Measurements from ENCODE around the gene SURF1.

SURF1 gene

DNA sequence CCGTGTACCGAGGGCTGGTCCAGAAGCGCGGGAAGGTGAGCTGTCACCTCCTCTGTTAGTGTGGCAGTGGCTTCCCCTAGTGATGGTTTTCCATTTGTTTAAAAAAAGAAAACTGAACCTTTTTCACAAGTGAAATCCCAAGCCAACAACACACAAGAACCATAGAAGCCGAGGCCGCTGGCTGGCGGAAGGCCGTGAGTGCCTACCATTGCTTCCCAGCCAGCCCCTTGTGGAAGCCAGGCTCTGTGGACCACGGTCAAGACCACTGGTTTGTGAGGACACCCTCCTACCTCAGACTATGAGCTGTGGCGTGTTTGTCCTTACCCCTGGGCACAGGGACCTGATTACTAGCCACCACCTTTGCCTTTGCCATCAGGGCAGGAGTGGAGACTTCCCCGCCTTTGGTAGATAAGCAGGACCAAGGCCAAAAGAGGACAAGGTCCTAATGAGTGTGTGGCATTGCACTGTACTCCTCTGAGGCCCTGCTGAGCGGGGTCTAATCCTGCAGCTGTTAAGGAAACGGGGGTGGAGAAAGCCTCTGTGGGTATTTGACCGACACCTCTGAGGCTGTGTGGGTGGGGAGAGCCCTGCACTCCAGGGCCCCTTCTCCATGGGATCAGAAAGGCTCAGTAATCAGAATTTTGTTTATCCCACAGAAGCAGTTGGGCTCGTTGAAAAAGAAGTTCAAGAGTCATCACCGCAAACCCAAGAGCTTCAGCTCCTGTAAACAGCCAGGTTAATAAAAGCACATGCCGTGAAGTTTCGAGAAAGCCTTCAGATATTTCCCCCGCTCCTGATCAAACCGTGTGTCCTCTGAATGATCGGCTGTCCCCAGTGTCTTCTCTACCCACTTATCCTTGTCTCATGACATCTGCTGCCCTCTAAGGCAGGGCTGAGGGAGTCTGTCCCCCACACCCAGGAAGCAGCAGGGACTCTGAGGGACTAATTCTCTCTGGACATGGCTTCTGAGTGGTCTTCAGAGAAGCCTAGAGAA lies 4.4 kb upstream of the SURF1 start:
- no peak for DNase-seq

DNA sequence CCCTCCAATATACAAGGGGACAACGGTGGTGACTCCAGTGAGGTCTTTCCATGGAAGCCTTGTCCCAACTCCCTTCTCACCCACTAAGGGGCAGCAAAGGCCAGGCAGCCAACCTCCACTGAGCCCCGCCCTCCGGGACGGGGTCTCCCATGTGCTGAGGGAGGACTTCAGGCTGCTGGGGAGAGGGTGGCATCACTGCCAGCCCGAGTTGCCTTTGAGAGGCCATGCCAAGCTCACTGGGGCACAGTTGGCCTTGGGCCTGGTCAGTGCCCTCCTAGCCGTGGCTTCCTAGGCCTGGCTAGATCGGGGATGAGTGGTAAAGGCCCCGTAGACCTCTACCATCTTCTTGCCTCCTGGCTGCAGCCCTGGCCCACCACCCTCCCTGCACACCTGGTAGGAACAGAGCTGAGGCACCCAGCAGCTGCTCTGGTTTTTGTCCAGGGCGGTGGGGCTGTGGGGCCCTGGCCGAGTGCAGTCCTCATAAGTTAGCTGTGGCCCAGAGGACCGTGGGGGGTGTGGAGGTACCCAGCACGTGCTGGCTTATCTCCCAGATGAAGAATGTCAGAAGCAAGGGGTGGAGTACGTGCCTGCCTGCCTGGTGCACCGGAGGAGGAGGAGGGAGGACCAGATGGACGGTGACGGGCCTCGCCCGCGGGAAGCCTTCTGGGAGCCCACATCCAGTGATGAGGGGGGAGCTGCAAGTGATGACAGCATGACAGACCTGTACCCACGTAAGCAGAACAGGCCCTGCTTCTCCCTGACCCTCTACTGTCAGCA lies 3.3 kb upstream of the SURF1 start:
- no peak for DNase-seq

DNA sequence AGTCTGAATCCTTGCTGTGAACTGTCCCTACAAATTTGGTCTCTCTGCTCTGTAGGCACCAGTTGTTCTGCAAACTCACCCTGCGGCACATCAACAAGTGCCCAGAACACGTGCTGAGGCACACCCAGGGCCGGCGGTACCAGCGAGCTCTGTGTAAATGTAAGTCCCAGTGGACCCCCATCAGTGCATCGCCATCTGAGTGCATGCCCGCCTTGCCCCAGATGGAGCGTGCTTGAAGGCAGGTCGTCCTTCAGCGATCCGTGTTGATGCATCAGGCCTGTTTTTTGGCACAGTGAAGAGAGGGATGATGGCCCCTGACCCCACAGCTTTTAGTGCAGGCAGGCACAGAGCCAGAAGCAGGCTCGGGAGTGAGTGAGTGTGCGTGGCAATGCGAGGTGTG lies 1.4 kb upstream of the SURF1 start:
- no peak for DNase-seq

DNA sequence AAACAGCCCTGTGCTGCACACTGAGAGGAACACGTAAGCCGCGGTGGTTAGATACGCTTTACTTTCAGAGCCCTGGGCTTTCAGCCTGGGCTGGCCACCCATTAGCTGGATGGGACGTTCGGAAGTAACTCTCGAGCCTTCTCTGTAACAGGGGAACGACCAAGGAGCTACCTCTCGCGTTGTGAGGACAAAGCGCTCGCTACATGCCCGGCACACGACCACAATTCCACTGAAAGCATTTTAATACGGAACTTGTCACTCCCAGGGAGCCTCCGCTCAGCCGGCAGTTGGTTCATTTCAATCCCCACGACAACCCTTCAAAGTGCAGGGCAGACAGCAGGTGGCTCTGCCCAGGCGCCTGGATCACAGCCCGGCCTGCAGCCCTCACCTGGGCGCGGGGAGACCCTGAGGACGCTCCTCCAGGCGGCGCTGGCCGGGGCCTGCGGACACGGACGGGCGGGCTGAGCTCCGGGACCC lies 368 bp downstream of the SURF1 start:
- DNase-seq, result no peak

DNA sequence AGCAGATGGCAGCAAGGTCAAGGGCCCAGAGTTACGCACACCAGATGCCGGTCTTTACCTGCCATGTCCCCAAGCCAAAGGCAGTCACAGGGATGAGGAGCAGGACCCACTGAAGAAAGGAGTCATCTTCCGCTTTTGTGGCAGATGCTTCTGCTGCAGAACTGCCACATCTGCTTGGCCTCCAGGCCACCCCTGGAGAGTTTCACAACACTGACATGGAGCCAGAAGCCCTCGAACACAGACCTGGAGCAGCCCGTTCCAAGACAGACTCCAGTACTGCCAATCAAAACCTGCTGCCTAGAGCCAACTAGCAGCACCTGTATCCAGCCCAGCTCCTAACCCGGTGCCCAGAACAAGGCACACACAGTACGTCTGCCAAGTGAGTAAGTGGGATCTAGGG lies 1.5 kb downstream of the SURF1 start:
- no peak for DNase-seq

DNA sequence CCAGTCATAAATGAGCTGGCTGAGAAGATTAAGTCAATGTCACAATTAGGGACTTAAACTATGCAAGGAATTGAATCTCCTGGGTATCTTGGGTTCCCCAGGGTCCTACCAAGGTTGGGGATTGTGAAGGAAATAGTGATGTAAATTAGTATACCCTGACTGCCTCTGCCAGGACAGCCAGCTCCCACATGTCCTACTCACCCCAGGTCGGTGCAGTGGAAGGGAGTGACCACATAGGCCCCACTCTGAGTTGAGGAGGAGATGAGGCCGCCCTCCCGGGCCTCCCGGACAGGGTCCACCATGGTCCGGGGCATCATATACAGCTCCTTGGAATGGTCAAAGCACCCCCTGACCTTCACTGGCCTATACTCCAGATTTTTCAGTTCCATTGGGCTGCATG lies 2.7 kb downstream of the SURF1 start:
- DNase-seq, result no peak

DNA sequence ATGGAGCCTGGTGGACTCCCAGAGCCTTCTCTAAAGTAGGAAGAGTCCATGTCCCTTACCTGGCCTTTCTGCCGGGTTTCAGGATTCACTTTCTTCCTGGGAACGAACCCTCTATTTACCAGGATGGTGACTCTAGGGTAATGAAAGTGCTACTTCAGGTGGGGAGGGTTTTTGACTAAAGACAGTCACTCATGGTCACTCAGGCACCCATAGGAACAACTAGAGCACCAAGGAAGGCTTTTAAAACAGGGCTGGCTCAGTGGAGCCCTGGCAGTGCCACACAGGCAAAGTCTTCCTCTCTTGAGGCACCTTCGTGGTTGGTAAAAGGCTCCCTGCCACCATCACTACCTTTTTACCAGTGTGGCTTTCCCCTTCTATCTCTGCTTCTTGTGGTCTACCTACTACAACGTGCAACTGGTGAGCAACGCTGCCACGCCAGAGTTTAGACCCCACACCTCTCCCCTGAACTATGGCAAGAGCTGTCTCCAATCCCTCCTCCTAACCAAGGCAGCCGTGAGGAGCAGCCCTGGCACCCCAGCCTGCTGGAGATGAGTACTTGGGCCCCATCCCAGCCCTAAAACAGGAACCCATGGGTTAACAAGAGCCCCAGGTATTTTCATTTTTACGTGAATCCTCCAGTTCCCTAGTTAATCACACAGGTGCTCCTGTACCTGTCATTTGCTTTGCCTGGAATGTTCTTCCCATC lies 3.5 kb downstream of the SURF1 start:
- no peak for DNase-seq

DNA sequence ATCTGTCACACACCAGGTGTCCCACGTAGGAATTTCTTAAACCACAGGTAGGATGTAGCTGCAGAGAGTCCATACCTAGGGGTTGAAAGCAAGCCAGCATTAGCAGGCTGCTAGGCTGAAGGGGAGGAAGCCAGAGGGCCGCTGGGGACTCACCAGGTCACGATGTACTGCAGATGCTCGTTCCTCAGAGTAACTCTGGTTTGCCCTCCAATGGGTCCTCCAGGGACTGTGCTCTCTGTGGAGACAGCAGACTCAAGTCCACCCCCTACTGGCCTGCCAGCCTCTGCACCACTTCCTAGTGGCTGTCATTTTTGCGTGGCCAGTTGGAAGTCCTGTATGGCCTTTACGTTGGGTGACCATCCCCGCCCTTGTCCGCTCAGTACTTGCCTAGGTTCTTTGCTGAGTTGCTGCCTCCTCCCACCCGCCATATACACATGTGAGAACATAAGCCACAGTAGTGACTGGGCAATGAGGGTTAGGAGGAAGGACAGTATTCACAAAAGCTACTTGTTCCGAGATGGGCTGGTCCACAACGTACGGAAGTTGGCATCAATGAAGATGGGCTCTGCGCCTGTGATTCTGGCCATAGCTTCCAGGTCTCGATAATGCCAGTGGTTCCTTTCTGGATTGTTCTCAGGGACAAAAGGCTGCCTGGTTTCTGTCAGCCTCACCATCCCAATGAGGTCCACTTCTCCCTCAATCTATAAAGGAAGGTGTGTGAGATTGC lies 4.2 kb downstream of the SURF1 start:
- peak; percentile 46 for DNase-seq

DNA sequence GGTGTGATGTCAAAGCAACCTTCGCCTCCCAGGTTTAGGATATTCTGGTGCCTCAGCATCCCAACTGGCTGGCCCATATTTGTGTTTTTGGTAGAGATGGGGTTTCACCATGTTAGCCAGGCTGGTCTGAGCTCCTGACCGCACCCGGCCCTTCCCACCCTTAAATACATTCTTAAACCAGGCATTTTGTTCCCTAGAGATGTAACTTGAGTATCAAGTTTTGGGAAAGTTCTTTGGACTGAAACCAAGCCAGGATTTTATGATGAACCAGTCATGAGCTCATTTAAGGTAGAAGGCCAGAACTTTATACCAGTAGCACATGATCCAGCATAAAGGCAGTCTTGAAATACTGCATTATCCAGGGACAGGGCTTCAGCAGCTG lies 4.8 kb downstream of the SURF1 start:
- DNase-seq, result no peak

DNA sequence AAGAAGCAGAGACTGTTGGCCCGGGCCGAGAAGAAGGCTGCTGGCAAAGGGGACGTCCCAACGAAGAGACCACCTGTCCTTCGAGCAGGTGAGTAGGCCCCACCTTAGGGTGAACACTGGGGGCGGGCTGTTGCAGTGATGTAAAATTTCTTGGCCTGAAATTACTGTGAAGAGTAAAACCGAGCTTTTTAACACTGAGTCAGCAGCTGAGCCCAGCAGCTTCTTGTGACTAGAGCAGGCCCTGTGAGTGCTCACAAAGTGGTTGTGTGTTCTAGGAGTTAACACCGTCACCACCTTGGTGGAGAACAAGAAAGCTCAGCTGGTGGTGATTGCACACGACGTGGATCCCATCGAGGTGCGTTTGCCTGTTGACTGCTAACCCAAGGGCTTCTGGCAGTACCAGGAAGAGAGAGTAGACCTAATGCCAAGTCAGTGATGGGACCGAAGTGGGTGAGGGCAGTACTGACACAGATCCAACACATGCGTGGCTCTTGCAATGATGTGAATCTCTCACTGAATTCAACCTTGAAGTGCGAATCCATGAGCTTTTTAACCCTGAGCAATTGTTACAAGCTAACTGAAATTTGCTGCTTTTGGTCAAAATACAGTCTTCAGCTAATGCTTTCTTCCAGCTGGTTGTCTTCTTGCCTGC lies 6.2 kb downstream of the SURF1 start:
- no peak for DNase-seq

DNA sequence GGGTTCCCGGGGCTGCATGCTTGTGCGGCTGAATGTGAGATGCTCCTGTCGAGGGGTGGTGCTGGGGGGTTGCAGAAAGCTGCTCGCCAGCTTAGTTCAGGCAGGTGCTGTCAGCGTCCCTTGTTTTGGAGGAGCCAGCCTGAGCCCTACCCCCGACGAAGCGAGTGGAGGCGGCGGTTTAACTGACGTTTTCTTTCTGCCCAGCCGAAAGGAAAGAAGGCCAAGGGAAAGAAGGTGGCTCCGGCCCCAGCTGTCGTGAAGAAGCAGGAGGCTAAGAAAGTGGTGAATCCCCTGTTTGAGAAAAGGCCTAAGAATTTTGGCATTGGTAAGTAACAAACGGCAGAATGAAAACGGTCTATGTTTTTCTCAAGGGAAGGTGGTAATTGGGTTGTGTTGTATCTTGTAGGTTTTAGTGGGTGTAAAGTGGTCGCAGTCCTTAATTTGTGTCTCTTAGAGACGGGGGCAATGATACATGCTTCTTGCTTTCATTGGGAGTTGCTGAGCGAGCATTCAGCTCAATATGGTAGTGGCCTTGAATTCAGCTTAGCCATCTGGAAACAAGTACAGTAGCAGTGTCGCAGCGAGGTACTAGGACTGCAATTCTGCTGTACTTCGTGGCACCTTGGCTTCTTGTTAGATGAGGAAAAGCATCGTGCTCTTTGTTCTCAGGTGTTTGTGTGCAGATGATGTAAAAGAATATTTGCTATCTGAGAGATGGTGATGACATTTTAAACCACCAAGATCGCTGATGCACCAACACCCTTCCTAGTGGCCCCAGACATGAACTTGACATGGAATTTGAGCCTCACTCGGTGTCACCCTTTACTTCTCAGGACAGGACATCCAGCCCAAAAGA lies 7.3 kb downstream of the SURF1 start:
- DNase-seq, result no peak

DNA sequence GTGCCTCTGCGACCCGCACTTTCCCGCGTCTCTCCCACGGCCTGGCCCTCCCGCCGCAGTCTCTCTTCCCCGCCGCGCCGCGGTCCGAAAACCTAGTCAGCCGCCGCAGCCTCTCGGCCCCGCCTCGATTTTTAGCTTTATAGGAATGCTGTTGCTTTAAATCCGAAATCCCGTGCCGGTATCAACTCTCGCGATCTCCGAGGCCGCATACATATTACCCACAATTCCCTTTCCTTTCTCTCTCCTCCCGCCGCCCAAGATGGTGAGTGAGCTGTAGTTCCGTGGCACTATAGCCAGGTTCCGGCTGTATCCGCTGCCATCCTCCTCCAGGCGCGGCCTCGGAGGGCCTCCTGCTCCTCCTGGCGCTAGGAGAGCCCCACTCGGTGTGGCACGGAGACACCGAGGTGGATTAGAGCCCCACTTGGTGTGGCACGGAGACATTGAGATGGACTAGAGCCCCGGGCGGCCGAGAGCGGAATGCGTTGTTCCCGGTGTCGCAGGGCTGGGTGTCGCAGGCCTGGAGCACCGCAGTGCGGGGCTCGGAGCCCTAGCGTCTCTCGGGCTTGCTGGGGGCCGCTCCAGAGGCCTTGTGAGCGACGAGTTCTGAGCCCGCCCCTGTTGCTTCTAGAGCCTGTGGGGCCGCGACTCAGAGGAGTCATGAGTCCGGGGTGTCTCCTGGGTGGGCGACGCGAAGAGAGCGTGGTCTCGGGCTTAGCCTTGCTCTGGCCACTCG lies 8.1 kb downstream of the SURF1 start, which contains the start of the genes MED22 and RPL7A:
Gene MED22 (minus strand): TSS at position 147 of the 733 bp plus-strand sequence. CDS start 1,469 bp downstream, outside the sequence.
Gene RPL7A (plus strand): TSS at position 234 of the 733 bp plus-strand sequence. CDS start 26 bp downstream, at position 260.
- peak; percentile 88 for DNase-seq

DNA sequence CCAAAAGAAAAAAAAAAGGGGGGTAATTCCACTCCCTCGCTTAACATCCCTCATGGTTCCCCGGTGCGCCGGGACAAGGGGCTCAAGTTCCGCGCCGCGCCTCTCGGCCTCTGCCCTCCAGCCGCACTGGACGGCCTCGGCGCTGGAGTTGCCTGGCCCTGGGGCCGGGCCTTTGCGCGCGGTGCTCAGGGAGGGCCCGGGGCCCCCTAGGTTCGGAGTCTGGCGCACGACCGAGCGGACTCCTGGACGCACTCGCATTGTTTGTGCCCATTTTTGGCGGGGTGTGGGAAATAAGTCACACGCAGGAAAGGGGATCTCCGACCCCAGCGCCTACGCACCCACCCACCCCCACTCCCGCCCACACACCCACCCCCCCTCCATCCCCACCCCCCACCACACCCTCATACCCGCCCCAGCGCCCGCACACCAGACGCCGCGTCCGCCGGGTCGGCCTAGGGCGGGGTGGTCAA lies 8.7 kb downstream of the SURF1 start:
- DNase-seq, result no peak

DNA sequence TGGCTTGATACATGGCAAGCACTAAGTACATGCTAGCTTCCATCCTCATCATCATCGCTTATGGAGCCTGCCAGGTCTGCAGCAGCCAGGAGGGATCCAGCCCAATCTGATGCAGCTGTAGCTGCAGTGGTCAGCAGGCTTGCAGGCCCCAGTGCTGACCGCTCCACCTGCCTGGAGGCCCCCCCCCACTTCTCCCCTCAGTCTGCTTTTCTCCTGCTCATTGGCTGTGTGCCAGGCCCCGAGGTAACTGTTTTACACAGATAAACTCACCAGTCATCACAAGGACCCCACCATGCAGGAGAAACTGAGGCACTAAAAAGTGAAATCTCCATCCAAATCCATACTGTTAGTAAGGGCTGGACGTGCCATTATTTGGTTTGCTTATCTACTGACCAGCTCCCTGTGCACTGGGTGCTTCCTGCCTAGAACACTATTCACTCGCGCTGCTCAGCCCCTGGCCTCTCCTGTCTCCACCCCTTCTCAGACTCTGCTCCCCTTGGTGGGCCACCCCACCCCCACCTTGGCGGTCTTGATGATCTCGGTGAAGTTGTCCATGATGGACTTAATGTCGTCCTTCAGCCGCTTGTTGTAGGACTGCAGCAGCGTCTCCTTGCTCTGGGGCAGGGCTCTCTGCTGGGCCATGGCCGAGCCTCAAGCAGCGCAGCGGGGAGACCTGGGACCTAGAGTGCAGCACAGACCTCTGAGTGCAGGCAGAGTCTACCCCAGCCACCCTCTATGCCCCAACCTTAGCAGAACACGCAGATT lies 10.1 kb downstream of the SURF1 start:
- no peak for DNase-seq

DNA sequence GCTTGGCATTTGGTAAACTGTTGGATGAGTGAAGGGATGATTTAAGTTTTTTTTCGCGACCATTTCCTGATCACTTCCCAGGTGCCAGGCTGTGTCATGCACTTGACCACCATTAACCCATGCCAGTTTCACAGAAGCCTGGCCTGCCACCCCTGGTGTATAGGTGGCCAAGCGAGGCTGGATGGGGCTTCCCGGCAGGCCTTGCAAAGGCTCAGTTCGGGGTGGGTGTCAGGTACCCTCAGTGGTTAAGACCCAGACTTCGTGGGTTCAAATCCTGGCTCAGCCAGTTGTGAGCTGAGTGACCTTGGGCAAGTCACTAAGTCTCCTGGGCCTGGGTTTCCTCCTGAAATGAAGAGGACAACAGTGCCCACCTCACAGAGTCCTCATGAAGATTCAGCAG lies 10.7 kb downstream of the SURF1 start:
- DNase-seq, result no peak

DNA sequence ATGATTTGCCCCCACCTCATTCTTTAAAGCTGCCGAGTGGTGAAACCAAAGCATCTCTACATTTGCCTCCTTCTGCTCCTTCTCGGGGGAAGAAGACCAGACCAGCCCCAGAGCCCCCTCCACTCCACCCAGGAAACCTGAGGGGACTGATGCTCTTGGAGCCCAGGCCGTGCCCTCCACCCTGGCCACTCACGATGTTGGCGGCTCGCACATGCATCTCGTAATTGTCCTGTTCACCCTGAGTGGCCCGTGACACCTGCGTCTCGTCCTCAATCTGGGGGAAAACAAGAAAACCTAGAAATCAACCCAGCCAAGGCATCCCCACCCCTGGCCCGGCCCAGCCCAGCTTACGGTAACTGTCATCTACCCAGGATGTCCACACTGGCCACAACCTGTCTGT lies 11.3 kb downstream of the SURF1 start:
- DNase-seq, result no peak

DNA sequence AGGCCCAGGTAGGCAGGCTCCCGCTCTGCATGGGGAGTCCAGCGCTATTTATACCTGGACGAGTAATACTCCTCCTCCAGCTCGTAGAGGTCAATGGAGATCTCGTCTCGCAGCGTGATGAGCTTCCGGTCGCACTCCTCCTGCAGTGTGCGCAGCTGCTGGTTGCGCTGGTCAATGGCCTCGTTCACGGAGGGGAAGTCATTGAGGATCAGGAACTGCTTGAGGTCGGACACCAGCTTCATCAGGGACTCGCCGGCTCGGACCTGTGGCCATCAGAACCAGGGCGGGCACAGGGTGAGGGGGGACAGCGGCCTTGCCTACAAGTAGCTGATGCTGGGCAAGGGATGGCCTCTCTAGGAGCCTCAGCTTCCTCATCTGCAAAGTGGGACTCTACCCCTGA lies 12.2 kb downstream of the SURF1 start:
- DNase-seq, result no peak

DNA sequence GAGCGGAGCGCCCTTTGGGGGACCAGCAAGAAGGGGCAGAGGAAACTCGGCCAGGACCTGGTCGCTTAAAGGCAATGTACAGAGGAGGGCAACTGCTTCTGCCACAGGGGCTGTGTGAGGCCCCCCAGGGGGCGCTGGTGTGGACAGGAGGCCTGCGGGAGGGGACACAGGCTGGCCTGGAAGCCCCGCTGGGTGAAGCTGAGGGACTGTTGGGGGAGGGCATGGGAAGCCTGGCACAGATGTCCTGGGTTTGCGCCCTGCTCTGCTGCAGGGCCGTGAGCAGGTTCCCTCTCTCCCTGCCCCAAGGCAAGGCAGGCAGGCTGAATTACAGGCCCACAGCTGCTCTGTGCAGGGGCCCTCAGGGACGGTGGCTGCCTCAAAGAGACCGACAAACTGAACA lies 13.7 kb downstream of the SURF1 start:
- DNase-seq, result no peak

DNA sequence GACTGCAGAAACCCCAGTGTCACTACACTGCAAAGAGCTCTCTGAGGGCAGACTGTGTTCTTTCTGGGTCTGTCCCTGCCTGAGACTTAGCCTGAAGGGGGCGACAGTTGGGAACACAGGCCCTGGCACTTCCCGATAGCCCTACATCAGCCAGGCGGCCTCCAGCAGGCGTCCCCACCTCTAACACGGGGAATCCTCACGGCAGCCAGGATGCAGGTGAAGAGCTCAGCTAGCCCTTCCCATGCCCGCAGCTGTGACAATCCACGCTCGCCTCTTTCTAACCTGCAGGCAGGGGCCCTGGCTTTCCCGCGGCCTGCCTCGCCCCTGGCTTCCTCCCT lies 14.2 kb downstream of the SURF1 start:
- no peak for DNase-seq

All from GDM1 (cell line).